WTC11 (cell line): Measurements from ENCODE around the gene OSBP2.

Experiments used
- AFF4 ChIP-seq: sonication (generic); formaldehyde crosslinking; IDR thresholded peaks from 2 replicates; pipeline ENCODE4 v1.8.1; 2023; ENCODE audit warnings: mild to moderate bottlenecking, missing genetic modification reagents, borderline replicate concordance
- ARID4B ChIP-seq: sonication (generic); formaldehyde crosslinking; IDR thresholded peaks from 2 replicates; pipeline ENCODE4 v1.8.0; 2023; ENCODE audit warnings: missing genetic modification reagents, mild to moderate bottlenecking, borderline replicate concordance
- JUN ChIP-seq: sonication (generic); formaldehyde crosslinking; IDR thresholded peaks from 2 replicates; pipeline ENCODE4 v1.8.0; 2023; ENCODE audit warnings: mild to moderate bottlenecking, missing genetic modification reagents
- KAT7 ChIP-seq: sonication (generic); formaldehyde crosslinking; IDR thresholded peaks from 2 replicates; pipeline ENCODE4 v1.8.1; 2023; ENCODE audit warnings: missing genetic modification reagents, mild to moderate bottlenecking, borderline replicate concordance
- NFE2L1 ChIP-seq: sonication (generic); formaldehyde crosslinking; IDR thresholded peaks from 2 replicates; pipeline ENCODE4 v1.8.1; 2023; ENCODE audit warnings: missing genetic modification reagents
- NFYB ChIP-seq: sonication (generic); formaldehyde crosslinking; conservative IDR thresholded peaks from 2 replicates; pipeline ENCODE4 v1.8.0; 2022; ENCODE audit warnings: low read depth, missing genetic modification reagents
- NR2C2 ChIP-seq: sonication (generic); formaldehyde crosslinking; IDR thresholded peaks from 2 replicates; pipeline ENCODE4 v1.8.0; 2022; ENCODE audit warnings: mild to moderate bottlenecking, missing genetic modification reagents
- TEAD4 ChIP-seq: sonication (generic); formaldehyde crosslinking; IDR thresholded peaks from 2 replicates; pipeline ENCODE4 v1.8.0; 2022; ENCODE audit warnings: mild to moderate bottlenecking, missing genetic modification reagents
- ZNF416 ChIP-seq: fragments of 250-450 bp; sonication (Bioruptor Pico); IDR thresholded peaks from 2 replicates; pipeline ENCODE4 v1.9.0; 2021; ENCODE audit warnings: mild to moderate bottlenecking, inconsistent platforms
- TF ChIP-seq, protein P1 (sequence below): fragments of 200-600 bp; IDR thresholded peaks from 2 replicates; pipeline ENCODE4 v1.8.0; 2022; ENCODE audit warnings: antibody characterized with exemption
- TF ChIP-seq, protein P2 (sequence below): sonication (generic); formaldehyde crosslinking; conservative IDR thresholded peaks from 2 replicates; pipeline ENCODE4 v1.8.1; 2023; ENCODE audit warnings: mild to moderate bottlenecking, low read depth, missing genetic modification reagents, moderate library complexity

GRCh38 chr22:30892731-30893221 lies 198.1 kb downstream of the OSBP2 start:
- no peak for TF ChIP-seq NFE2L1
- no peak for TF ChIP-seq ZNF416 (CRISPR knock-in tag)
- TF ChIP-seq JUN = no peak
- TF ChIP-seq, protein P1, sequence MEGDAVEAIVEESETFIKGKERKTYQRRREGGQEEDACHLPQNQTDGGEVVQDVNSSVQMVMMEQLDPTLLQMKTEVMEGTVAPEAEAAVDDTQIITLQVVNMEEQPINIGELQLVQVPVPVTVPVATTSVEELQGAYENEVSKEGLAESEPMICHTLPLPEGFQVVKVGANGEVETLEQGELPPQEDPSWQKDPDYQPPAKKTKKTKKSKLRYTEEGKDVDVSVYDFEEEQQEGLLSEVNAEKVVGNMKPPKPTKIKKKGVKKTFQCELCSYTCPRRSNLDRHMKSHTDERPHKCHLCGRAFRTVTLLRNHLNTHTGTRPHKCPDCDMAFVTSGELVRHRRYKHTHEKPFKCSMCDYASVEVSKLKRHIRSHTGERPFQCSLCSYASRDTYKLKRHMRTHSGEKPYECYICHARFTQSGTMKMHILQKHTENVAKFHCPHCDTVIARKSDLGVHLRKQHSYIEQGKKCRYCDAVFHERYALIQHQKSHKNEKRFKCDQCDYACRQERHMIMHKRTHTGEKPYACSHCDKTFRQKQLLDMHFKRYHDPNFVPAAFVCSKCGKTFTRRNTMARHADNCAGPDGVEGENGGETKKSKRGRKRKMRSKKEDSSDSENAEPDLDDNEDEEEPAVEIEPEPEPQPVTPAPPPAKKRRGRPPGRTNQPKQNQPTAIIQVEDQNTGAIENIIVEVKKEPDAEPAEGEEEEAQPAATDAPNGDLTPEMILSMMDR = no peak
- TF ChIP-seq NFYB = no peak
- no peak for TF ChIP-seq NR2C2 (CRISPR knock-in tag)
- TF ChIP-seq KAT7 (CRISPR knock-in tag) = no peak
- no peak for TF ChIP-seq TEAD4 (CRISPR knock-in tag)
- no peak for TF ChIP-seq AFF4 (CRISPR knock-in tag)
- no peak for TF ChIP-seq ARID4B
- TF ChIP-seq, protein P2, sequence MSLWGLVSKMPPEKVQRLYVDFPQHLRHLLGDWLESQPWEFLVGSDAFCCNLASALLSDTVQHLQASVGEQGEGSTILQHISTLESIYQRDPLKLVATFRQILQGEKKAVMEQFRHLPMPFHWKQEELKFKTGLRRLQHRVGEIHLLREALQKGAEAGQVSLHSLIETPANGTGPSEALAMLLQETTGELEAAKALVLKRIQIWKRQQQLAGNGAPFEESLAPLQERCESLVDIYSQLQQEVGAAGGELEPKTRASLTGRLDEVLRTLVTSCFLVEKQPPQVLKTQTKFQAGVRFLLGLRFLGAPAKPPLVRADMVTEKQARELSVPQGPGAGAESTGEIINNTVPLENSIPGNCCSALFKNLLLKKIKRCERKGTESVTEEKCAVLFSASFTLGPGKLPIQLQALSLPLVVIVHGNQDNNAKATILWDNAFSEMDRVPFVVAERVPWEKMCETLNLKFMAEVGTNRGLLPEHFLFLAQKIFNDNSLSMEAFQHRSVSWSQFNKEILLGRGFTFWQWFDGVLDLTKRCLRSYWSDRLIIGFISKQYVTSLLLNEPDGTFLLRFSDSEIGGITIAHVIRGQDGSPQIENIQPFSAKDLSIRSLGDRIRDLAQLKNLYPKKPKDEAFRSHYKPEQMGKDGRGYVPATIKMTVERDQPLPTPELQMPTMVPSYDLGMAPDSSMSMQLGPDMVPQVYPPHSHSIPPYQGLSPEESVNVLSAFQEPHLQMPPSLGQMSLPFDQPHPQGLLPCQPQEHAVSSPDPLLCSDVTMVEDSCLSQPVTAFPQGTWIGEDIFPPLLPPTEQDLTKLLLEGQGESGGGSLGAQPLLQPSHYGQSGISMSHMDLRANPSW (CRISPR knock-in tag) = no peak
